H54 (cell line): ENCODE data around the gene RBMX.
A peak's percentile ranks its signal among the peaks of the same experiment; 100 is the strongest.
"Not testable (repeated sequence)": the region's sequence is repeated elsewhere in the genome, so short reads cannot be mapped to it uniquely, and the experiment has no call there.

ENCODE experiments used
- DNase-seq: peaks from one replicate; pipeline ENCODE4 v3.0.0; 2011; ENCODE audit warnings: low spot score, mixed read lengths; ENCODE audit not compliant: insufficient read length
- FAIRE-seq: peaks from 3 replicates; lab custom pipeline; 2011; peaks lifted over from hg19 to GRCh38; lab: Jason Lieb, UNC
- POLR2A ChIP-seq: IDR thresholded peaks from 2 replicates; pipeline ENCODE4 v1.6.1; 2011; ENCODE audit warnings: low read depth, mild to moderate bottlenecking, low read length

Gene RBMX

GRCh38 chrX:136896121-136896914 lies 15.8 kb upstream of the RBMX start:
- TF ChIP-seq POLR2A, result no peak
- FAIRE-seq (no peak), DNase-seq (no peak)

GRCh38 chrX:136892412-136892811 lies 11.9 kb upstream of the RBMX start:
- FAIRE-seq (no peak), DNase-seq (no peak)
- TF ChIP-seq POLR2A, result no peak

- FAIRE-seq, DNase-seq: not testable (repeated sequence)
Measured at GRCh38 chrX:136890596-136890995, 10.1 kb upstream of the RBMX start.

GRCh38 chrX:136889269-136889668 lies 8.7 kb upstream of the RBMX start:
- DNase-seq, result no peak
- no peak for FAIRE-seq
- TF ChIP-seq POLR2A, result no peak

GRCh38 chrX:136880003-136880451 lies 498 bp downstream of the RBMX start:
- DNase-seq, result no peak
- TF ChIP-seq POLR2A, result no peak
- FAIRE-seq, result no peak

- FAIRE-seq (no peak), DNase-seq (no peak)
- no peak for TF ChIP-seq POLR2A
Measured at GRCh38 chrX:136879001-136879687, 1.4 kb downstream of the RBMX start.

GRCh38 chrX:136878423-136878822 lies 2.1 kb downstream of the RBMX start:
- DNase-seq (no peak), FAIRE-seq (no peak)
- no peak for TF ChIP-seq POLR2A

GRCh38 chrX:136874114-136874513 lies 6.4 kb downstream of the RBMX start:
- FAIRE-seq, DNase-seq: not testable (repeated sequence)

- not testable (repeated sequence) for FAIRE-seq, DNase-seq
Measured at GRCh38 chrX:136873210-136873609, 7.3 kb downstream of the RBMX start.

- FAIRE-seq (no peak), DNase-seq (no peak)
- no peak for TF ChIP-seq POLR2A
Measured at GRCh38 chrX:136872091-136872700, 8.3 kb downstream of the RBMX start.

- TF ChIP-seq POLR2A, result no peak
- FAIRE-seq, result peak; percentile 50
- no peak for DNase-seq
Measured at GRCh38 chrX:136870064-136870463, 10.5 kb downstream of the RBMX start.

- DNase-seq (no peak), FAIRE-seq (no peak)
Measured at GRCh38 chrX:136868283-136869055, 12.1 kb downstream of the RBMX start.

GRCh38 chrX:136867518-136867917 lies 13.0 kb downstream of the RBMX start:
- FAIRE-seq, result no peak
- TF ChIP-seq POLR2A, result no peak
- DNase-seq, result no peak

More at GRCh38 chrX:136868283-136869055, 12.1 kb downstream of the RBMX start:
- no peak for TF ChIP-seq POLR2A

- DNase-seq, result no peak
- no peak for FAIRE-seq
- no peak for TF ChIP-seq POLR2A
Measured at GRCh38 chrX:136867096-136867491, 13.4 kb downstream of the RBMX start.
